Body of pancreas (tissue), 4 donors: Measurements from ENCODE around the gene ASIC3.
A peak's percentile ranks its signal among the peaks of the same experiment; 100 is the strongest.

ENCODE experiments used
- POLR2A ChIP-seq, 3 donors: fragments of 450-650 bp; IDR thresholded peaks; one replicate each; pipeline ENCODE4 v1.6.1; 2016; ENCODE audit warnings: antibody characterized with exemption in 3 of 3, mild to moderate bottlenecking in 2 of 3
- TF ChIP-seq, protein P1 (sequence below), 7 experiments: fragments of 450-650 bp in 4 of 7; fragments of 200-600 bp in 3 of 7; sonication (generic) in 3 of 7; IDR thresholded peaks; one replicate each; pipeline ENCODE4 v1.5.1; 2016 to 2019; ENCODE audit warnings: antibody characterized with exemption in 7 of 7

DNA sequence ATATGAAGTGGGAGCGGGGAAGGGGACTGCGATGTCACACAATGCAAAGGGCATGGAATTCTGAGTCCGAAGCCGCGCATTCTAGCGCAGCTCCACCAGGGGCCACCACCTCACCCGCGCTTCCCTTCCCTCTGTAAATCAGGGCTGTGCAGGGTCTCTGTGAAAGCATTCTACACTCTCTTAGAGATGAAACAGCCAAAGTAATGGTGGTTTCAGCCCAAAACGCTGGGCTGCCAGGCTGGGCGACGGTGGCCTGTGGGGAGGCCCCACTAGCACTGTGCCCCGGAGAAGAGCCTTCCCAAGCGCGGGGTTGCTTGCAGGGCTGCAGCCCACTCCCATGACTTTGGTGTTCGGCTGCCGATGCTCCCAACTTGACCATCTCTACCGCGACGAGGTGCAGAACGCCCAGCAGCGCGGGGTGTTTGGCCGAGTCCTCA lies 35.4 kb upstream of the ASIC3 start:
- TF ChIP-seq, protein P1, sequence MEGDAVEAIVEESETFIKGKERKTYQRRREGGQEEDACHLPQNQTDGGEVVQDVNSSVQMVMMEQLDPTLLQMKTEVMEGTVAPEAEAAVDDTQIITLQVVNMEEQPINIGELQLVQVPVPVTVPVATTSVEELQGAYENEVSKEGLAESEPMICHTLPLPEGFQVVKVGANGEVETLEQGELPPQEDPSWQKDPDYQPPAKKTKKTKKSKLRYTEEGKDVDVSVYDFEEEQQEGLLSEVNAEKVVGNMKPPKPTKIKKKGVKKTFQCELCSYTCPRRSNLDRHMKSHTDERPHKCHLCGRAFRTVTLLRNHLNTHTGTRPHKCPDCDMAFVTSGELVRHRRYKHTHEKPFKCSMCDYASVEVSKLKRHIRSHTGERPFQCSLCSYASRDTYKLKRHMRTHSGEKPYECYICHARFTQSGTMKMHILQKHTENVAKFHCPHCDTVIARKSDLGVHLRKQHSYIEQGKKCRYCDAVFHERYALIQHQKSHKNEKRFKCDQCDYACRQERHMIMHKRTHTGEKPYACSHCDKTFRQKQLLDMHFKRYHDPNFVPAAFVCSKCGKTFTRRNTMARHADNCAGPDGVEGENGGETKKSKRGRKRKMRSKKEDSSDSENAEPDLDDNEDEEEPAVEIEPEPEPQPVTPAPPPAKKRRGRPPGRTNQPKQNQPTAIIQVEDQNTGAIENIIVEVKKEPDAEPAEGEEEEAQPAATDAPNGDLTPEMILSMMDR (IDR thresholded peaks at IDR 0.05): peak; percentile 11 to 53 (median 50)
- no peak for TF ChIP-seq POLR2A (IDR thresholded peaks at IDR 0.05)
